ENCODE data around the gene POU2F3.

DNA sequence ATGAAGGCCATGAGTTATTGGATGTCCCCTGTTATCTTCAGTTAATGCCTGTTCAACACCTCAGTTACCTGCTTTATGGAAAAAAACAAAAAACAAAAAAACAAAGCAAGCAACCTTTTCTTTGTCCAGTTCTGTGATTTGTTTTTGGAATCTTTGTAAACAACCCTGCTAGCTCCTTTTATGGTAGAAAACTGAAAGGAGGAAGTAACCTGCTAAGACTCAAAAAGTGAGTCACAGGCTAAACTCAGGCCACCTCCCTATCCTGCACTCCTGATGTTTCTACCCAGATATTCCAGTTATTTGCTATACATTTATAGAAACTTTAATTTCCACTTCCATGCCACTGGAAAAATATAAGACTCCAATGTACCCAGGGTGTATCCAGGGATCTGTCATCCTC, 64.6 kb downstream of the POU2F3 start:
- TF ChIP-seq, protein P1, sequence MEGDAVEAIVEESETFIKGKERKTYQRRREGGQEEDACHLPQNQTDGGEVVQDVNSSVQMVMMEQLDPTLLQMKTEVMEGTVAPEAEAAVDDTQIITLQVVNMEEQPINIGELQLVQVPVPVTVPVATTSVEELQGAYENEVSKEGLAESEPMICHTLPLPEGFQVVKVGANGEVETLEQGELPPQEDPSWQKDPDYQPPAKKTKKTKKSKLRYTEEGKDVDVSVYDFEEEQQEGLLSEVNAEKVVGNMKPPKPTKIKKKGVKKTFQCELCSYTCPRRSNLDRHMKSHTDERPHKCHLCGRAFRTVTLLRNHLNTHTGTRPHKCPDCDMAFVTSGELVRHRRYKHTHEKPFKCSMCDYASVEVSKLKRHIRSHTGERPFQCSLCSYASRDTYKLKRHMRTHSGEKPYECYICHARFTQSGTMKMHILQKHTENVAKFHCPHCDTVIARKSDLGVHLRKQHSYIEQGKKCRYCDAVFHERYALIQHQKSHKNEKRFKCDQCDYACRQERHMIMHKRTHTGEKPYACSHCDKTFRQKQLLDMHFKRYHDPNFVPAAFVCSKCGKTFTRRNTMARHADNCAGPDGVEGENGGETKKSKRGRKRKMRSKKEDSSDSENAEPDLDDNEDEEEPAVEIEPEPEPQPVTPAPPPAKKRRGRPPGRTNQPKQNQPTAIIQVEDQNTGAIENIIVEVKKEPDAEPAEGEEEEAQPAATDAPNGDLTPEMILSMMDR (IDR thresholded peaks at IDR 0.05; ENCODE audit: low read depth, low read length), result no peak
- TF ChIP-seq, protein P2, sequence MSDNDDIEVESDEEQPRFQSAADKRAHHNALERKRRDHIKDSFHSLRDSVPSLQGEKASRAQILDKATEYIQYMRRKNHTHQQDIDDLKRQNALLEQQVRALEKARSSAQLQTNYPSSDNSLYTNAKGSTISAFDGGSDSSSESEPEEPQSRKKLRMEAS (IDR thresholded peaks at IDR 0.05; ENCODE audit: low read depth, low read length), result no peak
- no peak for TF ChIP-seq POLR2A (IDR thresholded peaks at IDR 0.05; ENCODE audit: extremely low read depth, insufficient read length)

All from NB4 (cell line).